ENCODE data around the gene SEMA3C.

Gene SEMA3C

DNA sequence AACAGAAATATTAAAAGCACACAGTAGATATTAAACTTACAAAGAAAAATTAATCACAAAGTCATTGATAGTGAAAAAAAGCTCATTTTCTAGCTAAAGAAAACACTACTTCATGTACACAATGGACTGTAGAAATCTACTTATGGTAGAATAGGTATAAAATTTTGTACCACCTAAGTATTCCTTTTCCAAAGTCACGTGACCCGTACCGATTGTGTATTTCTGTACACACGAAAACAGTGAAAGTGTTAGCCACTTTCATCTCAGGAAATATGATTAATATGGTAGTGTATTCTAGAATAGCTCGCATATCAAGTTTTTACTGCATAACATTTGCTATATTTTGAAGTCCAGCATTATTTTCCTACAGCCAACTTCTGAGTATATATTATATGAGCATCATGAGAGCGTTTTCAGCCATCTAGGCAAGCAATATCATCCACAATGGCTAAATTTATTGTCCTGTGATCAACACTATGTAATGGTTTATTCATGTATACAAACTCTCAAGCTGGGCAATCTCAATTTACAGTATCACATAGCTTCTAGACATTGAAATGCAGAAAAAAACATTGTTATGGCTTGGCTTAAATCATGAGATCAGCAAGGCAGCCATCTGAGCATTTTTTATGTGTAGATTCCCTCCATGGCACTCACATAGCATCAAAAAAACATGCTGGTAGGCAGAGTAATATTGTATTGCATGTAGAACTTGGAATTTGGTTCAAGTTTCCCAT is 165.7 kb downstream of the SEMA3C start:
- in situ Hi-C loops (cut with HindIII; ENCODE audit: low sequenced_read_pairs): no loop called here

DNA sequence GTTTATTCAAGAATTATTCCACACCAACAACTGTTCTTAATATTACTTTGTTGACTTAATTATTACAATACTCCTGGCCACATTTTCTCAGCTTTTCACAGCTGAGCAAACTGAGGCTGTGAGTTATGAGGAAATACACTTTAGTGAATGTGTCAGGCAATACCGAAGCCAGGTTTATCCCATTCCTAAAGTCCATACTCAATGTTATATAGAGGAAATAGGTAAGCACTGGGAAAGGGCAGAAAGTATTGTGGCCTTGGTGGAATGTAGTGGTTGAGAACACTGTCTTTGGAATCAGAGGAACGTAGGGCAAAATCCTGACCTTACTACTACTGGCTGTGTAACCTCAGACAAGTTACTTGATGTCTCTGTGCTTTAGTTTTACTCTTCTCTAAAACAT is 169.6 kb downstream of the SEMA3C start:
- in situ Hi-C loops (cut with HindIII; ENCODE audit: low sequenced_read_pairs): no loop called here

DNA sequence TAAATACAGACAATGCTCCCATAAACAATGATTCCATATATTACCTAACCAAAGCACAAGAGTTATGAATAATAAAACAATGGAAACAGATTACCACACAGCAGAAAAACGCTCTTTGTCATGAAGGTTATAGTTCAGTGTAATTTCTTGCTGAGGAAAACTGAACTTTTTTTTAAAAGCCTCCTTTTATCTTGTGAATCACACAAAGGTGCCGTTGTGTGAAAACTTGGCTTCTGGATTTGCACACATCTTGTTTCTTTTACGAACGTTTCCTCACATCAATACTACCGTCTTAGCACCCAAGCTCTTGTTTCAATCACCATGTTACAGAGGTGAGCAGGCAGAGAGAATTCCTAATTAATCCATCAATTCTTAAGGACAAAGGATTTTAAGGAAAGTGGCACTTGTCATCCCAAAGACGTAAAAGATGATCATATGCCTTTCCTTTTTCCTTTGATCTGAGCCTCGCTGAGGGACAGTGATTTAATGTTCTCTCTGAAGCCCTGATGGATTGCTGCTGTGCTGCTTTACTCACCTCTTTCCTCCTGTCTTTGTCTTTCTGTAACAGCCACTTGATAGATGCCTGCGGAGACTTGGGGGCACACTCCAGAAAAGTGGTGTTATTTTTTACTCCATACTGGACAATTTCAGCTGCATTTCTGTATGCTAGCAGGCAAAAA is 170.3 kb downstream of the SEMA3C start:
- in situ Hi-C loops (cut with HindIII; ENCODE audit: low sequenced_read_pairs): no loop called here

DNA sequence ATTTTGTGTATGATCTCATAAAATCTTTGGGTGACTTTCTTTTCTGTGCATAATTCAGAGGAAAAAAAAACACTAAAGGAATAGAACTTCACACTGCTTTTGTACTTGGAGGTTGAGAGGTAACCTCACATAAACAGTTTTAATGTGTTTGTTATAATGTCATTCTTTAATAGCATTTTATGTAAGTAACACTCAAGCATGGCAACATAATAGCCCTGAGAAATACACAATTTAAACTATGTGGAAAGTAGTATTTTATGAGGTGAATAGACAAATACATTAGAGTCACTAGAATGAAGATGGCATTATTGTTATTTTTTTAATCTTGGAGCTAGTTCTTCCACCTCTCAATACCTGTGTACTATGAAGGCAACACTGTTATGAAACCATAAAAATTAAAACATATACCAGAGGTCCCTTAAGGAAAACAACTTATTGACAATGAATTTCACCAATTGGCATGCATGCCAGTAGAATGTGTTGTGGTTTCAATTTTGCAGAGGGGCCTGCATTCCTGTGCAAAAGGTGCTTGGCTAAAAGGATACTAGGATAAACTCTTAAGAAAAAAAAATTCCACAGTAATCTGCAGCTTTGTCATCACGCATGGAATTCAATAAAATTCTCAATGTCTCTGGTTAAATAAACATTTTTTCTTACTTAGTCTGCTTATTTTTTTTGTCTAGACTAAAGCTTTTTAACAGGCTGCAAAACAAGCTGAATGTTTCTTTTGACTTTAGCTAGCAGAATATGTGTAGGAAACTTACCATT is 177.9 kb downstream of the SEMA3C start:
- in situ Hi-C loops (cut with HindIII; ENCODE audit: low sequenced_read_pairs): no loop called here

DNA sequence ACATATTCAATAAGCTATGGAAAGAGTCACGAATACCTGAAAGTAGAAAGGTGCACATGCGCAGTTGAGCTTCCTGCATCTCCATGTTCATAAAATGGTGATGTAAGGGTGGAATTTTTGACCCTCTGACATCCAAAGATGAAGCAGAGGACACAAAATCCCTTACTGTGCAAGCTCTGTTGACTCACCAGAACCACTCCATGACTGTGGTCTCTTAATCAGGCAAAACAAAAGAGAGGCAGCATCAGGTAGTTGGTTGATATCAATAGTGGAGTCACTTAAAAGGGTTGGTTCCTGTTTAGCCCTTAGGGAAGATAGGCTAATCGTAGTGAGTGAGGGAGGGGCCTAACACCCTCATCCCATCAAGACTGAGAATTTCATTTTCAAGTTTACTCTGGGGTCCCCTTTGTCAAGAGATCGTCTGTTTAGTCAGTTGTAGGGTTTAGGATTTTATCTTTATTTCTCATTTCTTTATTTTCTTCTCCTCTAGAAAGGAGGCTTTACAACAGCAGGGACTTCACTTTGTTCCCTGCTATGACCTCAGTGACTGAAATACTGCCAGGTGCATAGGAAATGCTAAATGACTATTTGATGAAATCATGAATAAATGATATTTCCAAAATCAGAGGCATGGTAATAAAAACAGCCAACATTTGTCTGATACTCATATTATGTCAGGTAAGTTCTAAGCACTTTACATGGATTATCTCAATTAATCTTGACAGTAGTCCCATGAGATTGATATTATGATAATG is 182.3 kb downstream of the SEMA3C start:
- in situ Hi-C loops (cut with HindIII; ENCODE audit: low sequenced_read_pairs): no loop called here

DNA sequence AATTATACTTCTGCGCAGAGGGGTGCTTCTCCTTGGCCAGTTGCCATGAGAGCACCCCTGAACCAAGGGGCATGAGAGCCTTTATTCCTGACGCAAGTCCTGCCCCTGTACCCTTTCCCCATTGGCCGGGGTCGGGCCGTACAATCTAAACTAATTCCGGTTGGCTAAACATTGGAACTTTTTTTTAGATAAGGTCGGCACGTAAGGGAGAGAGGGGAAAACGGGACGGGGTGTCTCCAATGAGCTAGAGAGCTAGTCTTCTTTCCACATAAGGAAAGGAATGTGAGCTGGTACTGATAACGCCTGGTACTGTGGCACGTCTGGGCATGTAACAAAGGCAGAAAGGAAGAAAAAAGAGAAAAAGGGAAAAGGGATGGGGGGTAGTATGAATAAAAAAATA is 183.5 kb downstream of the SEMA3C start:
- in situ Hi-C loops (cut with HindIII; ENCODE audit: low sequenced_read_pairs): no loop called here

DNA sequence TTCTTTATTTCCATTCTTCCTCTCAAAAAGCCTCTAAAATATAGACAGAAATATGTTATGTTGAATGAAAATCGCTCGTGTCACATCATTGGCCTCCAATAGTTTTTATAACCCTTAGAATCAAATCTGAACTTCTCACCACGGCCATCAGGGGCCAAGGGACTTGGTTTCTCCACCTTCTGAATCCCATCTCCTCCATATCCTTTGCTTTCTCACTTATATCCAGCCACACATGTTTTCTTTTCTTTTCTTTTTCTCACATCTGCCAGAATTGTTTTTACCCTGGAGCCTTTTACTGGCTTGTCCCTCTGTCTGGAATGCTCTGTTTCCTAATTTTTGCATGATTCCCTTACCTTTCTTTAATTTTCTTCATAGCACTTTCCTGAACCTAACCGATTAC is 184.8 kb downstream of the SEMA3C start:
- in situ Hi-C loops (cut with HindIII; ENCODE audit: low sequenced_read_pairs): no loop called here

DNA sequence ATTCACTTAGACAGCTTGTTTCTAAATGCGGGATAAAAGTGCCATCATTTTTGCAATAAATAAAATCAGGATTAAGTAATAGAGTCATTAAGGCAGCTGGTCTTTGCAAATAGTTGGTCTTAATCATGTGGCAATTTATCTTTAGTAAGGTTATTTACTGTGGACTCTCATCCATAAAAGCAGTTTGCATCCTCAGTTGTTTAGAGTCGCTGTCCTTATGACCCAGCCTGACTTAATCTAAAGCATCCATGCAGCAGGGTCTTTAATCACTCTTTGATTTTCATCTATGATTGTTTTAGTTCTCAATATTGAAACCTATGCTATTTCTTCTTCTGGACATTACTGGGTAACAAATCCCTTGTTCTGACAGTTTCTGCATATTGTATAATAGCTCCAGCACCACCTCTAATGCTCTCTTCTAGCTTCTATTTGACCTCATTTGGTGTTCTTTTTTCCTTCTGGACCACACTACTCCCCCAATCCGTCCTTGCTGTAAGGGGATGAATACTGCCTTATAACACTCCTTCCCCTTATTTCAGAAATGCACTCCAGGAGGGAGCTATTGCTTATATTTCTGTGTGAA is 185.4 kb downstream of the SEMA3C start:
- in situ Hi-C loops (cut with HindIII; ENCODE audit: low sequenced_read_pairs): no loop called here

DNA sequence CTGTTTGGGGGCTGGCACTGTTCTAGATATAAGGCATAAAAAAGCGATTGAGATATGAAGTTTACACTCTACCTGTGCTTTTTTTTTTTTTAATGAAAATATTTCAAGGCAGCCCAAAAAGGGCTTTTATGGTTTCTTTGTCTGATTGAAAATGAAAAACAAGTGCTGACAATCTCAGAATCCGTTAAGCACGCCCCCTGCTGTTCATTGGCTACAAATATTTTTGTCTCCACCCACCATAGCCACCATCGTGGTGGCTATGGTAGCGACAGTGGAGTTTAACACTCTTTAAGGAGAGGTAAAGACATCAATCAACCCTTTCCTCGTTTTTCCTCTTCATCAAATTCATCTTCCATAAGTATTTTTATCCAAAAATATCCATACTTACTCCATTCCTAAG is 186.2 kb downstream of the SEMA3C start:
- in situ Hi-C loops (cut with HindIII; ENCODE audit: low sequenced_read_pairs): no loop called here

DNA sequence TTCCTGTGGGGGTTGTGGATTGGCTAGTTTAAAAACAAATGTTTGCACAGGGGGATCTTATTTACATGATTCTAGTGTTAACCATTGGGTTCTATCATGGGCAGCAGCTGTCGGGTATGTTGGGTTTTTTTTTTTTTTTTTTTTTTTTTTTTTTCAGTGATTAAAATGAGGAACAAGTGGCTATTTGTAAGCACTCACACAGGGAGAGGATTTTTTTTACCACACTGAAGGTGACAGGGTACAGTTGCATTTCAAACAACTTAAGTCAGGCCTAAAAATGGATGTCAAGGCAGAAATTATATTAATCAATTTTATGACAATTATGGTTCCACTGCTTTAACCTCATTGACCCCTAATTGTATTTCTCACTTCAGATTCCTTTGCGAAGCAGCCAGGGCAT is 187.6 kb downstream of the SEMA3C start:
- in situ Hi-C loops (cut with HindIII; ENCODE audit: low sequenced_read_pairs): no loop called here

DNA sequence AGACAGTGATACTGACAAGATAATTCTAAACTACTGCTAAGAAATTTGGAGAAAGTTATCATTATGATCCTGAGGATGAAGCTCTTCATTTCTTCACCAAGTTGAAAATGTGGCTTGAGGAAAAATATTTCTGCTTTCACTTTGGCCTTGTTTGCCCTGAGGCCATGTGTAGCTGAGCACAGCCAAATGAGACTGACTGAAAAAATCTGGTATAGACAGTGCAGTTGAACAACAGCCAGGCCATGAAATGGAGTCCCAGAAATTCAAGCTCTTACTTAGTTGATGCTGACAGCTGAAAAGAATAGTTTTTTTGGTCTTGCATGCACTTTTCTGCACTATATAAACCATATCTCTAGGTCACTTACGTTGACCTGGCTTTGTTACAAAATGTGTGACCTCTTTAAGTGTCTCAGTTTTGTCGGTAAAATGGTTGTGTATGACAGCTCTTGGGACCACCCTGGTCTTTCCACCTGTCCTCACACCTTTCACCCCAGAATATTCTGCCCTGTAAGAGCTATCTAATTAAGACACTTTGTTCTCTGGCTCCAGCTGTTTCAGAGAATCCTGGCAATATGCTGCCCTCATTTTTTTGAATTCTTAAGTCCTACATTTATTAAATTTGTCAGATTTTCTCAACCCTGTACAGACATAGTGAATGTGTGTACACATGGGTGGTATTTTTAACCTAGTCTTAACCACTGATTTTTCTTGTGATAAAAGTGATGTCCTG is 189.1 kb downstream of the SEMA3C start:
- in situ Hi-C loops (cut with HindIII; ENCODE audit: low sequenced_read_pairs): no loop called here

DNA sequence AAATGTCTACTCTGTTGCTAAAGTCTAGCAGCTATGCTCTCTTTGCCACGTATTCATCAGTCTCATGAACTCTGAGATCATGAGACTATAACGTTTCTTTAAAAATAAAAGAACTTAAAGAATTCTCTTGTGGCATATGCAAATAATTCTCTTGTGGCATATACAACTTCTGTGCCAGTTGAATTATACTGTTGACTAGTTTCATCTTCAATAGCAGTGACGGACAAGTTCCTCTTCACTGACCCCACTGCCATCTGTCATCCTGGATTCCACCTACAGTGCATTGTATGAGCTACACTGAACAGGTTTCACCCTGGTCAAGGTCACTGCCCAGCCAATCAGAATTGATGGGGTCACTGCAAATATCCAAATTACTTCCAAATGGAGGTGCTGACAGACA is 192.2 kb downstream of the SEMA3C start:
- in situ Hi-C loops (cut with HindIII; ENCODE audit: low sequenced_read_pairs): no loop called here

DNA sequence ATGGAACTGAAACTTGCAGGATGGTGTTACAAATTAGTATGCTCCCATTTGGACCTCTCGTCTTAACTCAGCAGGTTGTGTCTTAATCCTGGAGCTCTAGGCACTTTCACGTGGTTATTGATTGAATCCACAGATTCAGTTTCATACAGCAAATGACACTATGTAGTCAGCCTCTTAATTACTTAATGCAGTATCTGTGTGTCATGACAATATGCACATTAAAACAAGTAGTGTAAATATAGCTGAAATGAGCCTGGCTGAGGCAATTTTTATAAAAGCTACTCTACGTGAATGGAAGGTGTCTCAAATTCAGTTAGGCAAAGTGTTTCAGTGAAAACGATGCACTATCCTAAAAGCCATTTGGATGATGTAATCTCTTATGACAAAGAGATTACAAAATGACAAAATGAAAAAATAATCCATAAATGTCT is 193.7 kb downstream of the SEMA3C start:
- in situ Hi-C loops (cut with HindIII; ENCODE audit: low sequenced_read_pairs): no loop called here

DNA sequence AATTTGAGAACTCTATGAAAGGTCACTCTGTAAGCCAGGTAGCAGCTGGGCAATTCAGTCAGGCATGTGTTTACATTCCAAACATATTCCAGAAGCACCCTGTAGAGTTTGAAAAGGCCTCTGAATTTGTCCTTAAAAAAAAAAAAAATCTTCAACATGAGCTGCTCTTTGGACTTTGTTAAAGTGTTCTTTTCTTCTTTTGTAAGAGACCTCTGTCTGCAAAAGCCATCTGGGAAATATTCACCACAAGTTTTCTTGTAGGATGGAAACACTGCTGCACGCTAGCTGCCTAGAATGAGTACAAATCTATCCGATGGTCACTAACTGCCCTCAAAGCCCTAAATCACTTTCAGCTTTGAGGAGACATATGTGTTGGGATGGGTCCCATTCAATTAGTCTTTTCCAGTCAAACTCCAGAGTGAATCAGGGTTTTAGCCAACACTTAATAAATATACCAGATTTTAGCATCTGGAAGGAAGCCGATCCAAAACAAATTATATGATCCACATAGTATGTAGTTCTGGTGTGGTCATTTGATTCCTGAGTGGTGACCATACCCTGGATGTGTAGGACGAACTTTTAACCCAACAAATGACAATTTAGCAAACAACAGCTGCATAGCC is 194.5 kb downstream of the SEMA3C start:
- in situ Hi-C loops (cut with HindIII; ENCODE audit: low sequenced_read_pairs): no loop called here

DNA sequence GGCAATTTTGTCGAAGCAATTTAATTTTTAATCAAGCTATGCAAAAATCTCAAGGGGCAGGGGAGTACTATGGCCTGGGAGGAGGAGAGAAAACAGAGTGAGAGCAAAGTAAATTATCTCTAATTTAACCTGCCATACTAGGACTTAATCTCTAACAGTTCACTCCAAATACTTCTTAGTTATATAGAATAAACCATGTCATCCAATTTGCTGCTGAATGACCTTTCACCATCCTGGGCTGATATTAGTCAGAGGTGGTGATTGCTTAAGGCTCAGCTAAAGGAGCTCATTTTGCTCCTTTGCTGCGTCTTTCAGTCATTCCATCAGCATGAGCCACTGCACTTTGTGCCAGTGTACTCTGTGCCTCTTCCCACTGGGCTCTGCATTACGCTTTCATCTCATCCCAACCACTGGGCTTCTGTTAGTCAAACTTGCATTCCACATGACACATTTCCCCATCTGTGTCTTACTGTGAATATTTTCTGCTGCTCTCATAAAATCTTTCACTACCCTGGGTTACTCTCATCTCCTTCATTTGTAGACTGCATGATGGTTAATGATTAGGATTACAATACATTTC is 196.1 kb downstream of the SEMA3C start:
- in situ Hi-C loops (cut with HindIII; ENCODE audit: low sequenced_read_pairs): no loop called here

DNA sequence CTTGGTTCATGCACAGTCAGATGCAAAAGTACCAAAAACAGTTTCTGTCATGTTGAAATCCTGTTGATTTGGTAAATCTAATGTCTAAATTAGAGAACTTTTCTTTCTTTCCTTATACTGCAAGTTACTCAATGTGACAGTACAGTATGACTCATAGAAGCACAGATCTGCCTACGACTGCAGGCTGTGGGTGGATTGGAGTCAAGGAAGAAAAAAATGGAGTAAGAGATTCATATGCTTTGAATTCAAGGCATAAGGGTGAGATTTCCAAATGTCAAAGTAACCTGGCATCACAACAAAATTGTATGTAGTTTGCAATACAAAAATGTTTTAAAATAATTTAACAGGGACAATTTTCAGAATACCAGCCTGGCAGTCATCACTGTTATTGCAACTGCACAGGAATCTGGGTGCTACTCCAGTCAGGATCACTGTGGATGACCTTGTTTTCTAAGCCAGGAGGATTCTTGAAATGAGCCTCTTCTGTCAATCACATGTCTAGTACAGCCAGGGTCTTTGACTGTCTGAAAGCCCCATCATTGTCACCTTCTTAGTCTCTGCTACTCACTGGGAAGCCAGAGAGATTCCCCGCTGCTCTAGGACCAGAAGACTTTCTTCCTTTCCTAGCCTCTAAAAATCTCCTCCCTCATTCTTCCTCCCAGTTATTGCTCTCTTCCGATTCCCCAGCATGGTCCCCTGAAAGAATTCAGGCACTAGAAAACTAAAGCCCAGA is 196.8 kb downstream of the SEMA3C start:
- in situ Hi-C loops (cut with HindIII; ENCODE audit: low sequenced_read_pairs): no loop called here

DNA sequence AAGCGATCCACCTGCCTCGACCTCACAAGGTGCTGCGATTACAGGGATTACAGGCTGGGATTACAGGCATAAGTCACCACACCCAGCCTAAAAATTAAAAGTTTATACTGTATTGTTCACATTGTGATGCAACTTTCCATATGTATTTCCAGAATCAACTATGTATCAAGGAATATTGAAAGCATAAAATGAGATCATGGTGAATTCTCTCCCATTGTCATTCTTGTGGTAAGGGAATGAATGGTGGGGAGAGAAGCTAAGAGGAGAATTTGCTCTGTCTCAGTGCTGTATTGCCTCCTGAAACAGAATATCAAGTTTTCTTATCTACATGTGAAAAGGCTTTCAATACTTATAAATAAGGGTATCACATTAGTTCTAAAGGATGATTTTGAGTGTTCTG is 198.7 kb downstream of the SEMA3C start:
- in situ Hi-C loops (cut with HindIII; ENCODE audit: low sequenced_read_pairs): no loop called here

DNA sequence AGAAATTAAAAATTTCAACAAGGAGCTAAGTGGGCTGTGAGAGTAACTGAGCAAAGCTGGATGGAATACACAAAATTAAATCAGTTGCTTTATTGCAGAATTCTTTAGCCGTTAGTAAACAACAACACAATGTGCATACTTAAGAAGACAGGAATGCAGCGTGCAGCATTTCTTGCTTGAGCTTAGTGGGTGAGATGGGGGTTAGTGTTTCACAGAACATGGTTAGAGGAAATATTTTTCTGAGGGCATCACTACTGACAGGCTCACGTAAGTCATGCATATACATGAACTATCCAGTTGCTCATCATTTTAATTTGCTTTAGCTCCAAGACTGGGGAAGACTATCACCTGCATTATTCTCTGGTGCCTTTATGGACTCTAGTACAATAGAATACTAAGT is 199.6 kb downstream of the SEMA3C start:
- in situ Hi-C loops (cut with HindIII; ENCODE audit: low sequenced_read_pairs): no loop called here

DNA sequence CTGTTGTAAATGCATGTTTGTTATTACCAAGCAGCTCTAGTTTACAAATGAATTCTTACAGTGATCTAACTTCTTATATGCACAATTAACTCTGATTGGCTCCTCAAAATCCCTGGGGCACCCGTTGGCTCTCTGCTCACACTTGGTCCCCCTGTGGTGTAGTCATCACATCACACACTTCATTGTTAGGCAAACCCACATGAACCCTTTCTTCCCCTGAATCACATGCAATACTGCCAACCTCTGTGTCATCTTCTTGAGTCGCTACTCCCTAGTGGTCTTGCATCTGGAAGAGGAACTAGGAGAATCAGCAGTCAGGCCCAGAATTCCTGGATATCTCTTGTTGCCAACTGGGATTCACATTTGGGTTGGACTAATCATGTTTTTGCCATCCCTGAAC is 207.3 kb downstream of the SEMA3C start:
- in situ Hi-C loops (cut with HindIII; ENCODE audit: low sequenced_read_pairs): no loop called here

Measured in endothelial cell of hepatic sinusoid (primary cell).